Measurements from ENCODE around the gene GFAP.

The GFAP gene

GRCh38 chr17:44867841-44868240 lies 47.5 kb downstream of the GFAP start:
- DNase-seq (ENCODE audit: low read depth in 3 of 3, low spot score in 1 of 3) = no peak

DNA sequence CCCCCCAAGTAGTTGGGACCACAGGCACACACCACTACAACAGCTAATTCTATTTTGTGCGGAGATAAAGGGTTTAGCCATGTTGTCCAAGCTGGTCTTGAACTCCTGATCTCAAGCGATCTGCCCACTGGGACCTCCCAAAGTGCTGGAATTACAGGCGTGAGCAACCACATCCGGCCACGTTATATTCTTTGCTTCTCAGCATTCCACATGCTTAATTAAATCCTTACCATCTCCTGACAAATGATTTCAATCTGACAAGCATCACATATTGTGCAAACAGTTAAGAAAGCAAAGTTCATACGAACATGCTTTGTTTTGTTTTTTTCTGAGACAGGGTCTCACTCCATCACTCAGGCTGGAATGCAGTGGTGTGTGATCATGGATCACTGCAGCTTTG lies 49.4 kb downstream of the GFAP start:
- no peak for DNase-seq (ENCODE audit: low read depth in 3 of 3, low spot score in 1 of 3)

- DNase-seq (ENCODE audit: low read depth in 3 of 3, low spot score in 1 of 3) = peak; percentile 26 to 36 (median 30)
Measured at GRCh38 chr17:44865231-44865660, 50.1 kb downstream of the GFAP start.

- no peak for DNase-seq (ENCODE audit: low read depth in 3 of 3, low spot score in 1 of 3)
Measured at GRCh38 chr17:44864831-44865230, 50.5 kb downstream of the GFAP start.

- DNase-seq (ENCODE audit: low read depth in 3 of 3, low spot score in 1 of 3) = no peak
Measured at GRCh38 chr17:44863061-44863918, 52.0 kb downstream of the GFAP start.

- DNase-seq (ENCODE audit: low read depth in 3 of 3, low spot score in 1 of 3) = no peak
Measured at GRCh38 chr17:44862278-44862914, 52.9 kb downstream of the GFAP start.

GRCh38 chr17:44859701-44860100 lies 55.6 kb downstream of the GFAP start:
- no peak for DNase-seq (ENCODE audit: low read depth in 3 of 3, low spot score in 1 of 3)

- no peak for DNase-seq (ENCODE audit: low read depth in 3 of 3, low spot score in 1 of 3)
Measured at GRCh38 chr17:44854192-44854591, 61.1 kb downstream of the GFAP start.
